Hepatocyte (in vitro differentiated cells): Measurements from ENCODE around the gene COX8A. TPM values are rescaled to one million over a fixed set of nuclear protein-coding genes. Genes with fewer than 3 reads are reported as not detected.
"Not testable (repeated sequence)": the region's sequence is repeated elsewhere in the genome, so short reads cannot be mapped to it uniquely, and the experiment has no call there.

ENCODE experiments used
- DNase-seq: peaks from one replicate; pipeline ENCODE4 v3.0.0-alpha.2; 2016; ENCODE audit warnings: low spot score
- H2AFZ ChIP-seq: fragments of 200-600 bp; sonication (generic); 2 replicates; pipeline ENCODE4 v1.6.0; 2016; ENCODE audit warnings: antibody characterized with exemption, mild to moderate bottlenecking
- H3K27ac ChIP-seq: fragments of 200-600 bp; sonication (generic); 2 replicates; pipeline ENCODE4 v1.5.1; 2016; ENCODE audit warnings: mild to moderate bottlenecking
- H3K27me3 ChIP-seq: fragments of 200-600 bp; sonication (generic); 2 replicates; pipeline ENCODE4 v1.6.1; 2016
- H3K36me3 ChIP-seq: fragments of 200-600 bp; sonication (generic); replicated peaks from 2 replicates; pipeline ENCODE4 v1.5.1; 2016; ENCODE audit warnings: low read depth; ENCODE audit not compliant: insufficient read depth
- H3K4me1 ChIP-seq: fragments of 200-600 bp; sonication (generic); 2 replicates; pipeline ENCODE4 v1.5.1; 2016; ENCODE audit warnings: mild to moderate bottlenecking, moderate library complexity; ENCODE audit not compliant: insufficient read depth
- H3K4me2 ChIP-seq: fragments of 200-600 bp; sonication (generic); 2 replicates; pipeline ENCODE4 v1.6.0; 2016
- H3K4me3 ChIP-seq: fragments of 200-600 bp; sonication (generic); 2 replicates; pipeline ENCODE4 v1.5.1; 2016; ENCODE audit warnings: mild to moderate bottlenecking
- H3K79me2 ChIP-seq: fragments of 200-600 bp; sonication (generic); 2 replicates; pipeline ENCODE4 v1.6.0; 2017; ENCODE audit warnings: mild to moderate bottlenecking
- H3K9me2 ChIP-seq: fragments of 200-600 bp; sonication (generic); replicated peaks from 2 replicates; pipeline ENCODE4 v1.6.0; 2017; ENCODE audit warnings: mild to moderate bottlenecking; ENCODE audit not compliant: insufficient read depth
- H3K9me3 ChIP-seq: fragments of 200-600 bp; sonication (generic); 2 replicates; pipeline ENCODE4 v1.5.1; 2016; ENCODE audit warnings: low read depth, mild to moderate bottlenecking
- H4K20me1 ChIP-seq: fragments of 200-600 bp; sonication (generic); 2 replicates; pipeline ENCODE4 v1.6.0; 2016; ENCODE audit warnings: mild to moderate bottlenecking; ENCODE audit not compliant: insufficient read depth, poor library complexity, severe bottlenecking
- EZH2 ChIP-seq: fragments of 200-600 bp; sonication (generic); IDR thresholded peaks from 2 replicates; pipeline ENCODE4 v1.6.1; 2016; ENCODE audit warnings: antibody characterized with exemption, mild to moderate bottlenecking, borderline replicate concordance
- EZH2phosphoT487 ChIP-seq: fragments of 200-600 bp; sonication (generic); IDR thresholded peaks from one replicate; pipeline ENCODE4 v1.6.1; 2018; ENCODE audit warnings: antibody characterized with exemption, mild to moderate bottlenecking, low read depth, moderate library complexity; ENCODE audit not compliant: unreplicated experiment, severe bottlenecking
- WGBS: methylation state at CpG from one replicate; pipeline ENCODE4 v1.1.6; 2016; ENCODE audit warnings: low lambda C conversion rate; ENCODE audit errors: missing lambda C conversion rate; 5-methylcytosine and 5-hydroxymethylcytosine counted together
- polyA plus RNA-seq: library from polyadenylated mRNA; unstranded; fragments of >200 nt; fragmentation: Nextera tagmentation; extraction: Ambion mirVana; gene quantifications from 2 replicates; pipeline ENCODE4 v1.2.1, GENCODE V29; 2016
- total RNA-seq: library from RNA; depleted of rRNA; stranded (reverse); fragments of >200 nt; gene quantifications from 2 replicates; pipeline ENCODE4 v1.2.3, GENCODE V29; 2014
- TF ChIP-seq, protein P1 (sequence below): fragments of 200-600 bp; sonication (generic); IDR thresholded peaks from 2 replicates; pipeline ENCODE4 v1.5.1; 2016; ENCODE audit warnings: antibody characterized with exemption, mild to moderate bottlenecking; ENCODE audit not compliant: poor library complexity

The COX8A gene
- total and polyA plus RNA-seq, 2 experiments from 2014 or later = 430 to 463 TPM

DNA sequence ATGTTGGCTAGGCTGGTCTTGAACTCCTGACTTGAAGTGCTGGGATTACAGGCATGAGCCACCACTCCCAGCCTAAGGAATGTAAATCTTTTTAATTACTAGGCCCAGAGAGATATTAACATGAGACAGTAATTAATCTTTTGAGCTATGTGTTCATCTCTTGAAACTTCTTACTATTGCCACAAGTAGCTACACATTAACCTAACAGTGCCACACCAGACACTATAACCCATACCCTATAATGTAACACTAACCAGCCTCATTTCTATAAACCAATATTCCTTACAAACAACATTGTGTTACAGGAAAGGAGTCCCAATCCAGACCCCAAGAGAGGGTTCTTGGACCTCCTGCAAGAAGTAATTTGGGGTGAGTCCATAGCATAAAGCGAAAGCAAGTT lies 8.0 kb upstream of the COX8A start:
- WGBS = 100% methylated on average over 1 of the region's 1 CpG
- no peak overlapping the region for H3K4me2 ChIP-seq
- H3K4me3 ChIP-seq = no peak overlapping the region
- no peaks in the 10 kb centered on the region for H3K9me2 ChIP-seq
- no peaks in the 10 kb centered on the region for H3K9me3 ChIP-seq
- no peaks in the 10 kb centered on the region for H3K36me3 ChIP-seq
- no peaks in the 10 kb centered on the region for H4K20me1 ChIP-seq
- H3K79me2 ChIP-seq = no peaks in the 10 kb centered on the region
- H3K4me1 ChIP-seq = no peaks in the 10 kb centered on the region
- no peak overlapping the region for H2AFZ ChIP-seq
- H3K27ac ChIP-seq = no peak overlapping the region
- DNase-seq = no peak
- TF ChIP-seq EZH2 (no peak), EZH2phosphoT487 (no peak)
- TF ChIP-seq, protein P1, sequence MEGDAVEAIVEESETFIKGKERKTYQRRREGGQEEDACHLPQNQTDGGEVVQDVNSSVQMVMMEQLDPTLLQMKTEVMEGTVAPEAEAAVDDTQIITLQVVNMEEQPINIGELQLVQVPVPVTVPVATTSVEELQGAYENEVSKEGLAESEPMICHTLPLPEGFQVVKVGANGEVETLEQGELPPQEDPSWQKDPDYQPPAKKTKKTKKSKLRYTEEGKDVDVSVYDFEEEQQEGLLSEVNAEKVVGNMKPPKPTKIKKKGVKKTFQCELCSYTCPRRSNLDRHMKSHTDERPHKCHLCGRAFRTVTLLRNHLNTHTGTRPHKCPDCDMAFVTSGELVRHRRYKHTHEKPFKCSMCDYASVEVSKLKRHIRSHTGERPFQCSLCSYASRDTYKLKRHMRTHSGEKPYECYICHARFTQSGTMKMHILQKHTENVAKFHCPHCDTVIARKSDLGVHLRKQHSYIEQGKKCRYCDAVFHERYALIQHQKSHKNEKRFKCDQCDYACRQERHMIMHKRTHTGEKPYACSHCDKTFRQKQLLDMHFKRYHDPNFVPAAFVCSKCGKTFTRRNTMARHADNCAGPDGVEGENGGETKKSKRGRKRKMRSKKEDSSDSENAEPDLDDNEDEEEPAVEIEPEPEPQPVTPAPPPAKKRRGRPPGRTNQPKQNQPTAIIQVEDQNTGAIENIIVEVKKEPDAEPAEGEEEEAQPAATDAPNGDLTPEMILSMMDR = no peak
- no peaks in the 10 kb centered on the region for H3K27me3 ChIP-seq

DNA sequence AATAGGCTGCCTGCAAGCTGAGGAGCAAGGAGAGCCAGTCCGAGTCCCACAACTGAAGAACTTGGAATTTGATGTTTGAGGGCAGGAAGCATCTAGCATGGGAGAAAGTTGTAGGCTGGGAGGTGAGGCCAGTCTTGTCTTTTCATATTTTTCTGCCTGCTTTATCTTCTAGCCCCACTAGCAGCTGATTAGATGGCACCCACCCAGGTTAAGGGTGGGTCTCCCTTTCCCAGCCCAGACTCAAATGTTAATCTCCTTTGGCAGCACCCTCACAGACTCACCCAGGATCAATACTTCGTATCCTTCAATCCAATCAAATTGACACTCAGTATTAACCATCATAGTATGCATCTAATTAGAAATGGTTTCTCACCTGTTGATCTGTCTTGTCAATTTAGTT lies 5.0 kb upstream of the COX8A start:
- Histone ChIP-seq H3K4me2 (no peak overlapping the region), H3K4me3 (no peak overlapping the region), H3K27ac (no peak overlapping the region), H3K27me3 (no peaks in the 10 kb centered on the region), H3K9me3 (no peaks in the 10 kb centered on the region), H3K9me2 (no peaks in the 10 kb centered on the region), H3K79me2 (no peaks in the 10 kb centered on the region), H3K36me3 (no peaks in the 10 kb centered on the region), H2AFZ (no peak overlapping the region), H4K20me1 (no peaks in the 10 kb centered on the region), H3K4me1 (no peaks in the 10 kb centered on the region)
- TF ChIP-seq EZH2 (no peak), EZH2phosphoT487 (no peak)
- TF ChIP-seq, protein P1 = no peak
- no peak for DNase-seq
- 86% methylated on average over 2 of the region's 2 CpGs for WGBS

DNA sequence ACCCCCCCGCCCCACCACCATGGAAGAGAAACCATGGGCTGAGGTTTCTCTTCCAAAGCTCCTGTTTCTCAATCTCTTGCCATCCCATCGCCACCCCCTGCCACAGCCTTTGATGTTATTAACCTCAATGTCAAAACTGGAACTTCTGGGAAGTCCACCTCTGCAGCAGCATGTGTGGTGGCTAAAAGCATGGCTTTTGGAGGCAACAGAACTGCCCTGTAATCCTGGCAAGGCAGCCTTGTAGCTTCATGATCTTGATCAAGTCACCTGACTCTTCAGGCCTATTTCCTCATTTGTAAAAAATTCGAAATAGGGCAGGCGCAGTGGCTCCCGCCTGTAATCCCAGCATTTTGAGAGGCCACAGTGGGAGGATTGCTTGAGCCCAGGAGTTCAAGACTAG lies 3.5 kb upstream of the COX8A start:
- no peaks in the 10 kb centered on the region for H3K36me3 ChIP-seq
- H2AFZ ChIP-seq = no peak overlapping the region
- DNase-seq = no peak
- H3K4me1 ChIP-seq = peaks cover 7% of the 10 kb centered on the region
- no peak for TF ChIP-seq EZH2phosphoT487
- no peak for TF ChIP-seq EZH2
- TF ChIP-seq, protein P1 = no peak
- H3K27me3 ChIP-seq = no peaks in the 10 kb centered on the region
- no peak overlapping the region for H3K4me2 ChIP-seq
- no peak overlapping the region for H3K4me3 ChIP-seq
- H3K79me2 ChIP-seq = peaks cover 11% of the 10 kb centered on the region
- no peaks in the 10 kb centered on the region for H3K9me2 ChIP-seq
- no peaks in the 10 kb centered on the region for H3K9me3 ChIP-seq
- WGBS = 76% methylated on average over 5 of the region's 5 CpGs
- H3K27ac ChIP-seq = no peak overlapping the region
- H4K20me1 ChIP-seq = peaks cover 5% of the 10 kb centered on the region

DNA sequence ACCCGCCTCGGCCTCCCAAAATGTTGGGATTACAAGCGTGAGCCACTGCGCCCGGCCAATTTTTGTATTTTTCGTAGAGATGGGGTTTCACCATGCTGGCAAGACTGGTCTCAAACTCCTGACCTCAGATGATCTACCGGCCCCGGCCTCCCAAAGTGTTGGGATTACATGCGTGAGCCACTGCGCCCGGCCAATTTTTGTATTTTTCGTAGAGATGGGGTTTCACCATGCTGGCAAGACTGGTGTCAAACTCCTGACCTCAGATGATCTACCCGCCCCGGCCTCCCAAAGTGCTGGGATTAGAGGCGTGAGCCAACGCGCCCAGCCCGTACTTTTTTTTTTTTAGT lies 535 bp upstream of the COX8A start:
- not testable (repeated sequence) for H3K27me3 ChIP-seq, H3K4me3 ChIP-seq, DNase-seq, H3K36me3 ChIP-seq, H3K9me3 ChIP-seq, H3K9me2 ChIP-seq, H2AFZ ChIP-seq, H3K27ac ChIP-seq
- H4K20me1 ChIP-seq = peaks cover 12% of the 10 kb centered on the region
- peaks cover 40% of the 10 kb centered on the region for H3K79me2 ChIP-seq
- 57% methylated on average over 14 of the region's 18 CpGs for WGBS
- peaks cover 15% of the 10 kb centered on the region for H3K4me1 ChIP-seq
- H3K4me2 ChIP-seq = peak overlapping the region; percentile 66
